Dermis blood vessel endothelial cell (primary cell): ENCODE data around the gene LILRA6. TPM values are rescaled to one million over a fixed set of nuclear protein-coding genes. Genes with fewer than 3 reads are reported as not detected.
"Not testable (repeated sequence)": the region's sequence is repeated elsewhere in the genome, so short reads cannot be mapped to it uniquely, and the experiment has no call there.

Experiments
- DNase-seq: peaks from one replicate; pipeline ENCODE4 v3.0.0; 2010
- total RNA-seq: library from RNA; depleted of rRNA; stranded (reverse); fragments of >200 nt; gene quantifications from 2 replicates; pipeline ENCODE4 v1.2.3, GENCODE V29; 2014

The LILRA6 gene
- total RNA-seq = not detected in 2 replicates

DNA sequence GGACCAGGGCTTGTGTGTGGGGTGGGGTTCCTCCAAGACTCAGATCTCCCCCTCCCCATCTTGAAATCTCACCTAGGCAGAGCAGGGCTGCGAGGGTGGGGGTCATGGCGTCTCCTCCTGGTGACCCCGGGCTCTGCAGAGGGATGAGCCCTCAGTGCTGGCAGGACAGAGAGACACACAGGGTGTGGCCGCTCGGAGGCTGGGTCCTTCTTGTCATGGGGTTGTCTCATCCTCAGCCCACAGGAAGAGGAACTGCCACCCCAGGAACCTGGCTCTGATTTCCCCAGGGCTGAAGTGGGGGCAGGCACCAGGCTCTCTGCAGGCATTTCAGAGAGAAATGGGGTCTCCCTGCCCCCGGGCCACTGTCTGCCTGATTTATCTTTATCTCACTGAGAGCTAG lies at the start of gene LILRA6:
Gene LILRA6 (minus strand): TSS at position 145 of the 400 bp plus-strand sequence.
- DNase-seq = not testable (repeated sequence)

DNA sequence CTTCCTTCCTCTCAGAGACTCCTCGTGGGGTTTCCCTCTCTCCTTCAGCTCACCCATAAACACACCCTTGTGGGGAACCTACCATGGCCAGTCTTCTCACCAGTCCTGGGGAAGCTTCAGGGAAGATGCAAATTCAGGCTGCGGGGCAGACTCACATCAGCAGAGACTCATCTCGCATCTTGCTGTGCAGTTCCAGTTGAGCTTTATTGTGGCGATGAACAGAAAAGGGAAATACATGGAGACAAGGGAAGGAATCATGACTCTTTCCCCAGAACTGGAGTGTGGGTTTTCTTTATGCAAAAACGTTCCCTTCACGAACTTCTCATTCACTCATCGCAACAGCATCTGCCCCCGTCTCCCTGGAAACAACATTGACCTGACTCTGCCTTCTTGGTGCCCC lies 46.6 kb upstream of the LILRA6 start:
- not testable (repeated sequence) for DNase-seq

DNA sequence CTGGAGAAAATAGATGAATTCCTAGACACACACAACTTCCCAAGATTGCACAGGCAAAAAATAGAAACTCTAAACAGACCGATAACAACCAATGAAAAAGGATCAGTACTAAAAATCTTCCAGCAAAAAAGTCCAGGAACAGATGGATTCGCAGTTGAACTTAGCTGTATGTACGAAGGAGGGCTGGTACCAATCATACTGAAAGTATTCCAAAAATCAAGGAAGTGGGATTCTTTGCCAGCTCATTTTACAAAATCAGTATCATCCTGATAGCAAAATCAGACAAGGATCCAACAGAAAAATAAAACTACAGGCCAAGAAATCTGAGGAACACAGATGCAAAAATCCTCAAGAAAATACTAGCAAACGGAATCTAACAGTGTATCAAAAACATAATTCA lies 44.9 kb upstream of the LILRA6 start:
- DNase-seq = no peak

DNA sequence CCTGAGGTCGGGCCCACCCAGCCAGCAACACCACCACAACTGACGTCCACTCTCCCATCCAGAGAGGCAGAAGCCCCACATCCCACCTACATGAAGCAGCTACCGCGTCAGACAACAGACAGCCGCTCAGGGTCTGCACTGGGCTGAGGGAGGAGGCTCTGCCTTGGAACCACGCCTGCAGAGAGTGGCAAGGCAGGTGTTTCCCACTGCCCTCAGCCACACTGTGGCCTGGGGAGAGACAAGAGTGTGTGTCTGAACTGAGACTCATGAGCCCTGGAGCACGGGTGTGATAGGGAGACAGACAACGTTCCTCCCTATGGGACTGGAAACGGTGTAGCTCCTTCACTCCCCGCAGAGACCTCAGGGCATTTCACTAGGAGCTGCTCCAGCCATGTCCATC lies 43.7 kb upstream of the LILRA6 start:
- DNase-seq = not testable (repeated sequence)

DNA sequence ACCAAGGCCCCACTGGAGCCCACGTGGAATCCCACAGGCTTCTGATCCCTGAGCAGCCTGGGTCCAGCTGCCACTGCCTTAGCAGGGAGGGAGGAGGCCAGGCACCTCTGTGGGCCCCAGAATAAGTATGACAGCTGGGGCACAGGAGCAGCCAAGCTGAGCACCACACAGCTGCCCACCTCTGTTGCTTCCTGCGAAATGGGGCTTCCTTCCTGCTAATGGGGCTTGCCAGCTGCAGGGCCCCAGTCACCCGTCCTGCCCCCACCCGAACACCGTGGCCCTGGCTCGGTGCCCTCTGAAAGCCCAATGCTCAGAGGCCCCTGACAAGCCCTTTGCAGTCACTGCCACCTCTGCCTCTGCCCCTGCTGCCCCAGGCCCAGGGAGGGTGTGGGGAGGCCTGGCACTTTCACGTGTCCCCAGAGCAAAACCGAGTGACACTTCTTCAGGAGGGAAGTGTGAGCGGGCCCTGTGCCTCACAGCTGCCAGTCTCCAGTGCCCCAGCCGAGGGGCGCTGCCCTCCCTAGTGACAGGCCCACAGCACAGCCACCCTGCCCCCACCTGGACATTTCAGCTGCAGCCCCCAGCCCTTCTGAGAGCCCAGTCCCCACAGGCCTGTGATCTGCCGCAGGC lies 43.0 kb upstream of the LILRA6 start:
- not testable (repeated sequence) for DNase-seq

DNA sequence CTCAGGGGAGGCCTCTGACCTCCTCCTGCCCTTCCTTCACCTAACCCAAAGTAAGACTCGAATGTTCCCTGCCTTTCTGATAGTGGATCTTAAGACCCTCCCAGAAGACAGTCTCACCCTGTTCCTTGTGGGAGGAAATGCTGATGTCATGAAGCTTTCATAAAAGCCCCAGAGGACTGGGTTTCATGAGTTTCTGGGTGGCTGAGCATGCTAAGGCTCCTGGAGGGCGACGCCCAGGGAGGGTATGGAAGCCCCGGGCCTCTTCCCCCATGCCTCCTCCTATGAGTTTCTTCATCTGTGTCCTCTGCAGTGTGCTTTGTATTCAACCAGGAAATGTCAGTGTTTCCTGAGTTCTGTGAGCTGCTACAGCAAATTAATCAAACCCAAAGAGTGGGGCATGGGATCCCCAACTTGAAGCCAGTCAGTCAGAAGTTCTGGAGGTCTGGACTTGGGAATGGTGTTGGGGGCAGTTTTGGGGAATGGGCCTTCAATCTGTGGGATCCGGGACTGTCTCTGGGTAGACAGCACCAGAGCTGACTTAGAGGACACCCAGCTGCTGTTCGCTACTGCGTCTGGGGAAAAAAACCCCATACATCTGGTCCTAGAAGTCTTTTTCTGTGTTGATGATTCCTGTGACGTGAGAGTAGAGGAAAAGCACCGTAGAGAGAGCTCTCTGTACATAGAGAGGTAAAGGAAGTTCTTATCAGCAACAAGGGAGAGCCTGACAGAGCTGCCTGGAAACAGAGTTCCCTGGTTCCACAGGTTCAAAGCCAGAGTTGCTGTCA lies 40.3 kb upstream of the LILRA6 start:
- peak; percentile 5 for DNase-seq

DNA sequence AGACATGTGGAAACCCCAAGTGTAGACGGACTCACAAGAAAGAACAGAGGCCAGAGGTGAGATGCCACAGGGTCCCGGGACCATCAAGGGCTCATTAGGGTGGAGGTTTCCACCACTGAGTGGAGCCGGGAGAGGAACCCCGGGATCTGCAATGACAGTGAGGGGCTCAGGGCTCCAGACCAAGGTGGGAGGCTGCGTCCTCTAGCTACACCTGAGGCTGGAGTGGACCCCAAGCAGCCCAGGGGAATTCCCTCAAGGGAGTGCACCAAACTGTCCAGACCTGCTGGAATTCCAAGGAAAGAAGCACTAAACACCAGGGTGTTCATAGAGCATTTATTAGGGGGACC lies 39.1 kb upstream of the LILRA6 start:
- not testable (repeated sequence) for DNase-seq

DNA sequence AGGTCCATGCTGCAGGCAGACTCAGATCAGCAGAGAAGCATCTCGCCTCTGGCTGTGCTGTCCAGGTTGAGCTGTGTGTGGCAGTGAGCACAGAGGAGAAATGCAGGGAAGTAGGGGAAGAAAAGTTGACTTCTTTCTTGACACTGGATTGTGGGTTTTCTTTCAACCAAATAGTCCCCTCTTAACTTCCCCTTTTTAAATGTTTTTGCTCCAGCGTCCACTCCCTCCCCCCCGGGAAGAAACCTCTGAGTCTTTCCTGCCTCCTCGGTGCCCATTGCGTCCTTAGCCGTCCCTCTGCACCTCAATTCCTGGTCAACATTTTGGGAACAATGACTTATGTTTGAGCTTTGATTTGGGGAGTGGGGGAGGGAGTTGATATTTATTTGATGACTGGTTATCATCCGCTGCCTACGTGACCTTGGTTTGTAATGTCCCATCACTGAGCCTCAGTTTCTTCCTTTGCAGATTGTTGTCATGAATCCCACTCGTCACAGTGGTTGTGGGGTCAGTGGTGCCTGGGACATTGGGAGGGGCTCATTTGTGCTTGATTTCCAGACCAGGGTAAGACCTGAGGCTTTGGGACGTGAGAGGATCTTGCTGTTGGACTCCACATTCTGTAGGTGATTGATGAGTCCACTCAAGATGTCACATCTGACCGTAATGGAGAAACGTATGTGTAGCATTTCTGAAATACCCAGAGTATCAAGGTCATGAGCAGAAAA lies 38.6 kb upstream of the LILRA6 start, which contains the start of gene LILRB2:
Gene LILRB2 (minus strand): TSS at position 104 of the 722 bp plus-strand sequence. CDS start 614 bp downstream, outside the sequence.
- DNase-seq = no peak

DNA sequence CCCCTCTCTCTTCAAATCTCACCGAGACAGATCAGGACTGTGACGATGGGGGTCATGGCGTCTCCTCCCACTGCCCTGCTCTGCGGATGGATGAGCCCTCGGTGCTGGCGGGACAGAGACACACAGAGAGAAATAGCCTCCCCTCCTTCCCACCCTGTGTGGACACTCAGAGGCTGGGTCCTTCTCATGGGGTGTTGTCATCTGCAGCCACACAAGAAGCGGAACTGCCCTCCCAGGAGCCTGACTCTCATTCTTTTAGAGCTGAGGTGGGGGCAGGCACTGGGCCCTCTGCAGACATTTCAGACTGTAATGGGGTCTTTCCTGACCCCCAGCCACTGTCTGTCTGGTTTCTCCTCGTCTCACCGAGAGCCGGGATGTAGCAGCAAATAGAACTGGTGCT lies 37.9 kb upstream of the LILRA6 start:
- not testable (repeated sequence) for DNase-seq

DNA sequence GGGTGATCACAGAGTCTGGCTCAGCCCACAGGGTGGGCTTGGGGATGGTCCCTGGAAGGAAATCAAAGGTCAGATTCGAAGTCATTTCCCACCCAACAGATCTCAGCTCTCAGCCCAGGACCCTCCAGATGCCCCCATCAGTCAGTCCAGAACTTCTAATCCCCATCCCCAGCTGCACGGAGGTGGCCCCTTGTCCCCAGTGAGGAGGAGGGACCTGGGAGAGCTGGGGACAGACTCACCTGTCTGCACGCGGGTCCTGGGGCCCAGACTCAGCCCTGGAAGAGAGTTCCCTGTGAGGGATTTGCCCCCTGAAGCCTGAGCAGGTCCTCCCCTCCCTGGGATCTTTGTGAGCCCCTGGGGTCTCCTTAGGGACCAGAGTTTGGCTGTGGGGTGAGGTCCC lies 37.4 kb upstream of the LILRA6 start:
- DNase-seq = not testable (repeated sequence)

DNA sequence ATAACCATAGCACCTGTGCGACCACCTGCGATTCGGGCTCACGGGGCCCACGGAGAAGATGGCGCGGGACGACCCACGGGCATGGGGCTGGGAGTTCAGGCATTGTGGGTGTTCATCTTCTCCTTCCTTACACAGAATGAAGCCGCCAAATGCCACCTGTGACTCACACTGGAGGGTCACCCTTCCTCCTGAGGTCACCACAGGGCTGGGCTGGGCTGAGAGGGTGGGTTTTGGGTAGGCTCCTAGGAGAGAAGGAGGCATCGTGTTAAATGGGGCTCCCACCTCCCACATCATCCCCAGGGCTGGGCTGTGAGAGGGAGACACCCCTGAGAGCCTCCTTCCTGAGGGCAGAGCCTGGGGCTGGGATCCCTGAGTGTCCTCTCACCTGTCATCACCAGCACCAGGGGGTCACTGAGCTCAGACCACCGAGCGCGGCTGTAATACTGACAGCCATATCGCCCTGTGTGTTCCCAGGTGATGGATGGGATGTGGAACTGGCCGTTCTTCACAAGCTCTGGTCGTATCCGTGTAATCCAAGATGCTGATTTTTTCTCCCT lies 36.9 kb upstream of the LILRA6 start:
- DNase-seq = no peak

DNA sequence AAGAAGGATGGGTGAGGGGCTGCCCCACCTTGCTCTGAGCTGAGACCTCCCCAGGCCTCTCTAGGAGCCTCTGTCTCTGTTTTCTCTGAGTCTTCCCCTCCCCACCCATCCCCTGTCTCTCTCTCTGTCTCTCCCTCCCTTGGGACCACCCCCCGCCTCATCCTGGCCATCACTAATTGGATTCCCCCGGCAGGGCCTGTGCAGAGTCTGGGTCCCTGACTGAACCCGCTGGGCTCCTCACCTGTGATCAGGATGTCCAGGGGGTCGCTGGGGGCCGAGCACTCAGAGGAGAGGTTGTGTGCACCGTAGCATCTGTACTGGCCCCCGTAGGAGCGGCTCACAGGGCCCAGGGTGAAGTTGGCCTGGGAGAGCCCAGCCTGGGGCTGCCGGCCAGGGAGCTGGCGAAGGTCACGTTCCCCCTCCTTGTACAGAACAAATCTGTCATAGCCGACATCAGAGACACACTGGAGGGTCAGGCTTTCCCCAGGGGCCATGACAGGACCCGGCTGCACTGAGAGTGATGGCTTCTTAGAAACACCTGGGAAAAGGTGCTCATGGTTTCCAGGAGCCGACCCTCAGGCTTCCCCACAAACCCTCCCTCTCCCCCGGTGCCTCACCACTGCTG lies 36.1 kb upstream of the LILRA6 start:
- not testable (repeated sequence) for DNase-seq

DNA sequence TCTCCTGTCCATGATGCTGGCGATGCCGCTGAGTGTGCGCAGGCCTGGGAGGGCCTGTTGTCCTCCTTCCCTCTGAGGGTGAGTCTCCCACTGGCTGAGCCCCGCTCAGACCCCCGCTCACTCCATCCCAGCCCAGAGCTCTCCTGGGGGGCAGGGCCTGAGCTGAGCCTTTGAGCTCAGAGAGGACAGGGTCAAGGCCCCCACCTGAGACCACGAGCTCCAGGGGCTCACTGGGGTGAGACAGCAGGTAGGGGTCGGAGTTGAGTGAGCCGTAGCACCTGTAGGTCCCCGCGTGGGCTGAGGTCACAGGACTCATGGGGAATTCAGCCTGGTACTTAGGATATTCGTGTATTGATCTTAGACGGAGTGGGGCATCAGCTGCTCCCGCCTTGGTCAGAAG lies 35.5 kb upstream of the LILRA6 start:
- not testable (repeated sequence) for DNase-seq

DNA sequence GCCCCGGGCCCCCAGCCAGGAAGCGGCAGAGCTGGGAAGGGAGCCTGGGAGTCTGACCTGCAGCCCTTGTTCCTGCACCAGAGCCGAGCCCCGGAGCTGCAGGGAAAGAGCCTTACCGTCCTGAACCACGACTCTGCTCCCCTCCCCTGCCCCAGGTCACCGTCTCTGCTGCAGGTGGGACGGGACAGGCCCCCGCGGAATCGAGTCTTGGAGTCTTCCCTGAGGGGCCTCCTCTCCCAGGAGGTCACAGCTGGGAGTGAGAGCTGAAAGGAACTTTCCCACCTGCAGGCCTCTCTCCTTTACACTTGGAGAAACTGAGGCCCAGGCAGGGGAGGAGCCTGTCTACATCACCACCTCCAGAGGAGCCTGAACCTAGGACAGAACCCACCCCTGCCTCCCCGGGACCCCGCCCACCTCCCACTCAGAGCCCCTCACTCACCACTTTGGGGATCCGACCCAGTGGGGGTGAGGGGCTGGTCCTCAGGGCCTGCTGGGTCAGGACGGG lies 34.6 kb upstream of the LILRA6 start:
- DNase-seq = not testable (repeated sequence)

DNA sequence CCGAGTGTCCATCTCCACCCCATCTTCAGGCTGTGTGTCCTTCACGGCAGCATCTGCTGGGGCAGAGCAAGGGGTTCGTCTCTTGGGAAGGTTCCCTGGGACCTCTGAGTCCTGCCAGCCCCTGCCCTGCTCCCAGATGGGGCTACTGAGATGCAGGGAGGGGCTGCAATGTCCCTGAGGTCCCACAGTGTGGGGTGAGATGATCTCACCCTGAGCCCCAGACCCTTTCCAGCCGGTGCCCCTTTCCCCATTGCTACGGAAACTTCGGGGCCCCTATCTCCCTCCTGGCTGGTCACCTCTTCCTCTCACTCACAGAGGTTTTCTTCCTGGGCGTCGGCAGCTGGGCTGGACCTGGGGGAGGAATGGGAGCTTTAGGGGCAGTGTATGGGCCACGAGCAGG lies 33.4 kb upstream of the LILRA6 start:
- no peak for DNase-seq

DNA sequence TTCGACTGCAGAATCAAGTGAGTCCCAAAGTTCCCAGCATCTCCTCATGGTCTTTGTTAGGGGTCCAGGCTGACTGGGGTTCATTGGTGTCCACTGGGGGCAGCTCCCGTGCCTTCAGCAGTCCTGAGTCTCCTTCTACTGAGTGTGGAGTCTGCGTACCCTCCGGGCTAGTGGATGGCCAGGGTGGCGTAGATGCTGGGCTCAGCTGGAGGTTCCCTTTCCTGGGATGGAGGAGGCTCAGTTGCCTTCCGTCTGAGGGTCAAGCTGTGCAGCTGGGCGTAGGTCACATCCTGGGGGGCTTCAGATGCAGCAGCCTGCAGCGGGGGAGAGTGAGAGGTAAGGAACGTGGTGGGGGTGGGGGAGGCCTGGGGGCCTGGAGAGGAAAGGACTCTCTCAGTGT lies 31.9 kb upstream of the LILRA6 start:
- not testable (repeated sequence) for DNase-seq

DNA sequence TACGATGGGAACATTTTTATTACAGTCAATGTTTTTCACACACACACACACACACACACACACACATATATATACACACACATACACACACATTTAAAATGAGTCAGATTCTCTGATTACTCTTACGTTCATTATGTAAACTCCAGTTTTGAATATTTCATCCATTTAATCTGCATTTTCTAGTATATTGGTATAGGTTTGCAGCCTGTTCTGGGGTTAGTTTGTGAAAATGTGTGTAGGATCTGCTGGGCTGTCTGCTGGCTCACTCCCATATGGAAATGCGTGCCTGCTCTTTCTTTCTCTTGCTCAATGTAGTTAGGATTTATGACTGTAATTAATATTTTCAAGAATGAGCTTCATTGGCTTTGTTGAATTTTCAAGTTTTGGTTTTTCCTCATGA lies 31.2 kb upstream of the LILRA6 start:
- no peak for DNase-seq

DNA sequence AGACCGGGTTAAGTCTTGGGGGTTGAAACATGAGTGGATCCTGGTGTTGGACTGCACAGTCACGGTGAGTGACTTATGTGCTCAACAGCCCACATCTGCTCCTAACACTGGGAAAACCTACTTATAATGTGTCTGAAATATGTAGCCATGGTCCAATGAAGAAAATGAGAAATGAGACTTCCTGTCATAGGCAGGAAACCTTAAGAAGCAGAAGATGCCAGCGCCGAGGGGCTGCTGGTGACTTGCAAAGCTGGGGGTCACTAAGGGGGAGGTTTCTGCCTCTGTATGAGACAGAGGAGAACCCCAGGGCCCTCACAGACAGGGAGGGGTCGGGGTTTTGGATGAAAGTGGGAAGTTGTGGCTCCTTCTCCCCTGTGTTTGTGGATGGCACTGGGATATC lies 29.6 kb upstream of the LILRA6 start:
- not testable (repeated sequence) for DNase-seq

DNA sequence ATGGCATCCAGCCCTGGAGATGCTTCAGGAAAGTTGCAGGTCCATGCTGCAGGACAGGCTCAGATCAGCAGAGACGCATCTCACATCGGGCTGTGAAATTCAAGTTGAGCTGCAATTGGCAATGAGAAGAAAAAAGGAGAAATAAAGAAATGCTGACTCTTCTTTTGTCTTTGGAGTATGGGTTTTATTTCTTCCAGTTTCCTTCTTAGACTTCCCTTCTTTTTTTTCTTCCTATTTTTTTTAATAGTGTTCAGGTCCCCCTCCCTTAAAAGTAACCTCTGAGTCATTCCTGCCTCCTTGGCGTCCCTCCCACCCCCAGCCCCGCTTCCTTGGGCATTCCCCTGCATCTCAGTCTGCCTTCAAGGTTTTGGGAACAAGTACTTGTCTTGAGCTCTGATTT lies 29.0 kb upstream of the LILRA6 start:
- DNase-seq = not testable (repeated sequence)

DNA sequence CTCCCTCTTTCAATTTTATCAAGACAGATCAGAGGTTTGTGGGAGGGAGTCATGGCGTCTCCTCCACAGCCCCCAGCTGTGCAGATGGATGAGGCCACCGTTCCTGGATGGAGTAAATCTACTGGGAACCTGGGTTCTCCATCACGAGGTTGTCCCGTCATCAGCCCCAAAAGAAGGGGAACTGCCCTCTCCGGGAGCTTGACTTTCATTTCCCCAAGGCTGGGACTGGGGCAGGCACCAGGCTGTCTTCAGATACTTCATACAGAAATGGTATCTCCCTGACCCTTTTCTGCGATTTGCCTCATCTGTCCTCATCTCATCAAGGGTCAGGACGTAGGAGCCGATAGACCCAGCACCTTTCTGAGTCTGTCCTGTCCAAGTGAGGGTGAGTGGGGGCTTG lies 28.5 kb upstream of the LILRA6 start:
- no peak for DNase-seq

DNA sequence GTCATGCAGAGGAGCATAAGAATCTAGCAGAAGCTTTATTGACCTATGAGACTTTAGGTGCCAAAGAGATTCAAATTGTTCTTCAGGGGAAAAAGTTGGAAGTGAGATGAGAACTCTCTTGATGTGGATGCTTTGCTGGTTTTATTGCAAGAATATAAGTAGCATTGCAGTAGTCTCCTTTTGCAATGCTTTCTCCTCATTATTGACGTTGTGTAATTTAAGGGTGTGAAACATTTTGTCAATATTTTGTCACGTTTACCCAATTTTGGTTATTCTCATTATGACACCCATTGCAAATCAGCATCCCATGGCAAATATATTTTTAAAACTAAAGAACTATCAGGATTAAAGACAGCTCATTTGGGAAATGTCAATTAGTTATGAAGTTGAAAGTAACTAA lies 26.3 kb upstream of the LILRA6 start:
- DNase-seq = no peak

DNA sequence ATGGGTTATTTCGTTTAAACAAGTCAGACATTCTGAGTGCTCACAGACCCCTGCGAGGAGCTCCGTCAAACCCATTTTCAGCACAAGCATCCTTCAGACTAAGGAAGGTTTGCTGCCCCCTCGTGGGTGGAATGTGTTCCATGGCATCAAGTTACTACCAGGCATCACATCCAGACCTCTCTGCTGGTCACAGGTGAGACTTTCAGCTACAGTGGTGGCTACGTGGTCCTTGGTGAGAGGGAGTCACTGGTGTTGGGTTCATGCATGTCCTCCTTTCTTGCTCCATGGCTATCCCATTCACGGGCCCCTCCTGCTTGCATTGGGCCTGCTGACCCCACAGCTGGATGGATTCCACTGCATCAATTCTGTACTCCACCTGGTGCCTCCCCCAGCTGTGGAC lies 23.5 kb upstream of the LILRA6 start:
- peak; percentile 88 for DNase-seq

DNA sequence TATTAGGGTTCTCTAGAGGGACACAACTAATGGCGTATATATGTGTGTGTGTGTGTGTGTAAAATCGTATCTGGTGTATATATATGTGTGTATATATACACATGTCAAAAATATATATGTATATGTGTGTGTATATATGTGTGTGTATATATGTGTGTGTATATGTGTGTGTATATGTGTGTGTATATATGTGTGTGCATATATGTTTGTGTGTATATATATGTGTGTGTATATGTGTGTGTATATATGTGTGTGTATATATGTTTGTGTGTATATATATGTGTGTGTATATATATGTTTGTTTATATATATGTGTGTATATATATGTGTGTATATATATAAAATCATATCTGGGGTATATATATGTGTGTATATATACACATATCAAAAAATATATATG lies 19.9 kb upstream of the LILRA6 start:
- DNase-seq = no peak
